Measurements from ENCODE around the gene L3MBTL2. TPM values are rescaled to one million over a fixed set of nuclear protein-coding genes. Genes with fewer than 3 reads are reported as not detected.
"Not testable (repeated sequence)": the region's sequence is repeated elsewhere in the genome, so short reads cannot be mapped to it uniquely, and the experiment has no call there.

The L3MBTL2 gene
- total RNA-seq, 4 donors from 2014 or later = 15.0 to 41.3 (median 20.1) TPM

DNA sequence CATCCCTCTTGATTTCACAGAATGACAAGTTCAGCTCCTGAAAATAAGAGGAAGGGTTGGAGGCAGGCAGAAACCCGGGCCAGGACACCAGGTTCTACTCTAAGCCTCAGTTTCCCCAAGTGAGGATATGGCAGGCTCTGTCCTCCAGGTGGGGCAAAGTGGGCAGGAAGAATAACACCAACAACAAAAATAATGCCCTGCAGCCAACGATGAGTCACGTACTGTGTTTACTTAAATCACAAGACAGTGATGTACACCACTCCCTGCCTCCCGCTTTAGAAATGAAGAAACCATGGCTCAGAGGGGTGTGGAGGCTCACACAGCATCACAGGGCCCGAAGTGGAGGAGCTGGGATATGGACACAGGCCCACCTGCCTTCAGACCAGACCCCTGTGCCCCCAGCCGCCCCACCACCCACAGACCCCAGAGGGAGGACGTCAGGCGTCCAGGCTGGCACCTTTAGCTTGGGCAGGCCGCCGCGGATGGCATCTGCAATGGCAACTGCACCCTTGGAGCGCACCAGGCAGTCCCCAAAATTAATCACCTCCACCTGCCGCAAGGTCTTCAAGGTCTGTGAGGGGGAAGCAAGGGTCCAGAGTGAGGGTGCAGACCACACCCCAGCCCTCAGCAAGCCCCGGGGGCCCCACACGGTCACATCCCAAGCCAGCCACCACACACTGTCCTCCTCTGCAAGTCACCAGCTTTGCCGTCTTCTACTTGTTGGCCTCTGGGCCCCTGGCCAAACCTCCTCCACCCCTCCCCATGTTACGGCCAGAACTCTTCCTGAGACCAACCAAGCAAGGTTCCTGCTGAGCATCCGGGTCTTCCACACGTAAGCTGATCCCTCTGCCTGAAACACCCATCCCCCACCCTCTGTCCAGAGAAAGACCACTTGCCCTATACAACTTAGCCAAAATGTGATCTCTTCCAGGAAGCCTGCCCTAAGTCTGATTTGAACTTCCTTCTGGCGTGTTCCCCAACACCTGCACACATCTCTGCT is 51.4 kb downstream of the L3MBTL2 start:
- Histone ChIP-seq H3K9me3 (no peaks in the 10 kb centered on the region), H3K27ac (no peak overlapping the region), H3K4me3 (no peak overlapping the region), H3K36me3 (peaks cover 0 to 97% (median 0%) of the 10 kb centered on the region in 3 donors), H3K27me3 (no peaks in the 10 kb centered on the region), H3K4me1 (no peaks in the 10 kb centered on the region)
- DNase-seq = no peak
- no peak for TF ChIP-seq POLR2A (IDR thresholded peaks at IDR 0.05)
- TF ChIP-seq, protein P1, sequence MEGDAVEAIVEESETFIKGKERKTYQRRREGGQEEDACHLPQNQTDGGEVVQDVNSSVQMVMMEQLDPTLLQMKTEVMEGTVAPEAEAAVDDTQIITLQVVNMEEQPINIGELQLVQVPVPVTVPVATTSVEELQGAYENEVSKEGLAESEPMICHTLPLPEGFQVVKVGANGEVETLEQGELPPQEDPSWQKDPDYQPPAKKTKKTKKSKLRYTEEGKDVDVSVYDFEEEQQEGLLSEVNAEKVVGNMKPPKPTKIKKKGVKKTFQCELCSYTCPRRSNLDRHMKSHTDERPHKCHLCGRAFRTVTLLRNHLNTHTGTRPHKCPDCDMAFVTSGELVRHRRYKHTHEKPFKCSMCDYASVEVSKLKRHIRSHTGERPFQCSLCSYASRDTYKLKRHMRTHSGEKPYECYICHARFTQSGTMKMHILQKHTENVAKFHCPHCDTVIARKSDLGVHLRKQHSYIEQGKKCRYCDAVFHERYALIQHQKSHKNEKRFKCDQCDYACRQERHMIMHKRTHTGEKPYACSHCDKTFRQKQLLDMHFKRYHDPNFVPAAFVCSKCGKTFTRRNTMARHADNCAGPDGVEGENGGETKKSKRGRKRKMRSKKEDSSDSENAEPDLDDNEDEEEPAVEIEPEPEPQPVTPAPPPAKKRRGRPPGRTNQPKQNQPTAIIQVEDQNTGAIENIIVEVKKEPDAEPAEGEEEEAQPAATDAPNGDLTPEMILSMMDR (IDR thresholded peaks at IDR 0.05) = no peak

DNA sequence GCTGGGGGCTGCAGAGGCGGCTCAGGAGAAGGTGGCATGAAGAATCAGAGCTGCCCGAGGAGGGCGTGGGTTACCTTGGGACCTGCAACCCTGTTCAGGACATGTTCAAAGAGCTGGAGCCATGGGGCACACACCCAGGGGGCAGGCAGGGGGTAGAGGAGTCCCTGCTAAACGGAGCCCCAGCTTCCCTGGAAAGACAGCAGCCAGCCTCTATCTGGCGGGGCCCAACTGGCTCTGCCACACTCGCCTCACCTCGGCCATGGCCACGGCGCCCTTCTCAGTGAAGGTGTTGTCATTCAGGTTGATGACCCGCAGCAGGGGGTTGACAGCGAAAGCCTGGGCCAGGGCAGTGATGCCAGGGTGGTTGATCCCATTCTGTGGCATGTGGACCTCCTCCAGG is 52.6 kb downstream of the L3MBTL2 start:
- DNase-seq = no peak
- Histone ChIP-seq H3K27me3 (no peaks in the 10 kb centered on the region), H3K9me3 (no peaks in the 10 kb centered on the region), H3K4me1 (no peaks in the 10 kb centered on the region), H3K27ac (no peak overlapping the region), H3K4me3 (no peak overlapping the region), H3K36me3 (peaks cover 0 to 97% (median 0%) of the 10 kb centered on the region in 3 donors)
- TF ChIP-seq, protein P1 (IDR thresholded peaks at IDR 0.05) = no peak
- TF ChIP-seq POLR2A (IDR thresholded peaks at IDR 0.05) = no peak

DNA sequence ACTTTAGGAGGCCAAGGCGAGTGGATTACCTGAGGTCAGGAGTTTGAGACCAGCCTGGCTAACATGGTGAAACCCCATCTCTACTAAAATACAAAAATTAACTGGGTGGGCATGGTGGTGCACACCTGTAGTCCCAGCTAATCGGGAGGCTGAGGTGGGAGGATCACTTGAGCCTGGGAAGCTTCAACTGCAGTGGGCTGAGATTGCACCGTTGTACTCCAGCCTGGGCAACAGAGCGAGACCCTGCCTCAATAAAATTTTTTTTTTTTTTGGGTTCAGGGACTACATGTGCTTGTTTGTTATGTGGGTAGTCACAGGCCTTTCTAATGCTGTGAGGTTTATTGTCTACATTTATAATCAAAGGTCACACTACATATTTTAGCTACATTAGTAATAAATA is 54.6 kb downstream of the L3MBTL2 start:
- not testable (repeated sequence) for H3K4me1 ChIP-seq, DNase-seq, H3K27me3 ChIP-seq, H3K4me3 ChIP-seq, H3K27ac ChIP-seq, H3K9me3 ChIP-seq
- peaks cover 0 to 97% (median 0%) of the 10 kb centered on the region in 3 donors for H3K36me3 ChIP-seq

DNA sequence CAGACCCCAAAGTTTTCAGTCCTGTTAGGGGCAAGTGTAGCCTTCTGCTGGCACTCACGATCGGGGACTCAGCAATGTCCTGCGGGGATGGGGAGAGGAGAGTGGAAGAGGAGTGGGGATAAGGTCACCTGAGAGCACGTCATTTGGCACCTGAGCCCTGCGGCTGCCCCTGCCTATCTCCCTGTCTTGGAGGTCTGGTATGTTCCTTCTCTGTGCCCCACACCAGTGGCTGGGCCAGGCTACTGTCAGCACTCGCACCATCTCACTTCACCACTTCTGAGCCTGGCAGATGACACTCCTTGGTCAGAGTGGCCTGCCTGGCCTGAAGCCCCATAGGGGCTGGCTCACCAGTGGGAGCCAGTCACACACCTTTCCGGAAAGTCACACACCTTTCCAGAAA is 55.8 kb downstream of the L3MBTL2 start:
- H3K4me3 ChIP-seq = no peak overlapping the region
- no peak overlapping the region for H3K27ac ChIP-seq
- TF ChIP-seq, protein P1 (IDR thresholded peaks at IDR 0.05) = no peak
- TF ChIP-seq POLR2A (IDR thresholded peaks at IDR 0.05) = no peak
- no peaks in the 10 kb centered on the region for H3K4me1 ChIP-seq
- H3K9me3 ChIP-seq = no peaks in the 10 kb centered on the region
- H3K27me3 ChIP-seq = no peaks in the 10 kb centered on the region
- DNase-seq = no peak
- peaks cover 0 to 96% (median 0%) of the 10 kb centered on the region in 3 donors for H3K36me3 ChIP-seq

DNA sequence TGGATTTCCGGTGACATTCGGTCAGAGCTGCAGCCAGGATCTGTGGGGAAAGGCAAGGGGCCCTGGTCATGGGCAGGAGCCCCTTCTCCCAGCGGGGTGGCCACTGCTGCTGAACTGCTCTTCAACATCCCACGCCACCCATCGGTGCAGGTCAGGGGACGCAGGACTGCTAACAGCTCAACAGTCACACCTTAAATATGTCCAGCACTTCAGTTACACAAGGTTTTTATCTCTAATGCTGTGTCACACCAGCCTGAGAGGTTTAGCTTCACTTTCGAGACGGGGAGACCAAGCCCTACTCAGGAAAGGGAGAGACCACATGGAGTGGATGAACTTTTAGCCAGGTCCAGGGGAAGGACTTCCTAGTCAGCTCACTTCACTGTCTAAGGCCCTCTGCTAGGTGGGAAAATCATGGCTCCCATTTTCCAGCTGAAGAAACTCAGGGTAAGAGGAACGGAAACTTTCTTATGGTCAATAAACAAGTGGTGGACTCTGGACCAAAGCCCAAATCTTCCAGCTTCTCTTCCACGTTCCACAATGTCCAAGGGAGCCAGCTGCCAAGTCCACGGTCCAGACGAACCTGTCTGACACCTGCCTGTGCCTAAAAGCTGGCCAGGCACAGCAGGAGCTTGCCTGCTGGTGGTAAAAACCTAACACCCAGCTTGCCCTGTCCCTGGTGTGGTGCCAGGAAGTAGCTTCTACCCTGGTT is 56.6 kb downstream of the L3MBTL2 start:
- H3K36me3 ChIP-seq = peaks cover 0 to 94% (median 0%) of the 10 kb centered on the region in 3 donors
- DNase-seq = no peak
- H3K9me3 ChIP-seq = no peaks in the 10 kb centered on the region
- no peaks in the 10 kb centered on the region for H3K4me1 ChIP-seq
- no peaks in the 10 kb centered on the region for H3K27me3 ChIP-seq
- TF ChIP-seq POLR2A (IDR thresholded peaks at IDR 0.05) = no peak
- TF ChIP-seq, protein P1 (IDR thresholded peaks at IDR 0.05) = no peak
- no peak overlapping the region for H3K27ac ChIP-seq
- H3K4me3 ChIP-seq = no peak overlapping the region
